H9 (cell line): ENCODE measurements around the gene CENPA. TPM values are rescaled to one million over a fixed set of nuclear protein-coding genes. Genes with fewer than 3 reads are reported as not detected.

Source experiments
- DNase-seq: peaks from one replicate; pipeline ENCODE4 v3.0.0-alpha.2; 2017
- H2AFZ ChIP-seq: one replicate; pipeline ENCODE4 v1.6.1; 2013; ENCODE audit warnings: mild to moderate bottlenecking, low read length, control low read depth, moderate library complexity
- H2AK5ac ChIP-seq: 2 replicates; pipeline ENCODE4 v1.6.1; 2013; ENCODE audit warnings: low read length, control low read depth, mixed read lengths; ENCODE audit not compliant: insufficient read length
- H2BK120ac ChIP-seq: one replicate; pipeline ENCODE4 v1.6.1; 2013; ENCODE audit warnings: low read depth, mild to moderate bottlenecking, low read length, control low read depth, inconsistent platforms; ENCODE audit not compliant: poor library complexity, severe bottlenecking
- H2BK12ac ChIP-seq: 2 replicates; pipeline ENCODE4 v1.6.1; 2013; ENCODE audit warnings: low read length, control low read depth, mixed read lengths, low read depth; ENCODE audit not compliant: insufficient read length
- H2BK15ac ChIP-seq: 2 replicates; pipeline ENCODE4 v1.6.1; 2013; ENCODE audit warnings: low read depth, low read length, control low read depth
- H2BK20ac ChIP-seq: one replicate; pipeline ENCODE4 v1.6.1; 2013; ENCODE audit warnings: low read depth, mild to moderate bottlenecking, low read length, control low read depth, inconsistent platforms; ENCODE audit not compliant: poor library complexity, severe bottlenecking
- H2BK5ac ChIP-seq: 2 replicates; pipeline ENCODE4 v1.6.1; 2013; ENCODE audit warnings: low read length, control low read depth, mixed read lengths; ENCODE audit not compliant: insufficient read length
- H3K14ac ChIP-seq: 2 replicates; pipeline ENCODE4 v1.6.1; 2013; ENCODE audit warnings: low read length, control low read depth; ENCODE audit not compliant: insufficient read depth
- H3K18ac ChIP-seq: 2 replicates; pipeline ENCODE4 v1.6.1; 2013; ENCODE audit warnings: low read depth, mild to moderate bottlenecking, mixed read lengths, low read length, control low read depth; ENCODE audit not compliant: insufficient read length
- H3K23ac ChIP-seq: 2 replicates; pipeline ENCODE4 v1.6.1; 2013; ENCODE audit warnings: low read length, control low read depth, mixed read lengths, low read depth; ENCODE audit not compliant: insufficient read length
- H3K23me2 ChIP-seq: 2 replicates; pipeline ENCODE4 v1.6.1; 2013; ENCODE audit warnings: low read depth, mild to moderate bottlenecking, mixed read lengths, low read length, control low read depth; ENCODE audit not compliant: insufficient read length, poor library complexity, severe bottlenecking
- H3K27ac ChIP-seq: 2 replicates; pipeline ENCODE4 v1.5.1; 2013; ENCODE audit warnings: low read length, control low read depth, mixed read lengths, low read depth; ENCODE audit not compliant: insufficient read length
- H3K27me3 ChIP-seq: 2 replicates; pipeline ENCODE4 v1.6.1; 2013; ENCODE audit warnings: low read length, control low read depth, inconsistent platforms; ENCODE audit not compliant: insufficient read depth
- H3K4ac ChIP-seq: 2 replicates; pipeline ENCODE4 v1.6.1; 2013; ENCODE audit warnings: low read depth, mild to moderate bottlenecking, control low read depth, inconsistent platforms, low read length, moderate library complexity
- H3K4me1 ChIP-seq: 2 replicates; pipeline ENCODE4 v1.6.1; 2013; ENCODE audit warnings: low read length, control low read depth, inconsistent platforms; ENCODE audit not compliant: insufficient read depth
- H3K4me2 ChIP-seq: 2 replicates; pipeline ENCODE4 v1.6.1; 2013; ENCODE audit warnings: low read length, control low read depth, mixed read lengths; ENCODE audit not compliant: insufficient read length, insufficient read depth
- H3K56ac ChIP-seq: 2 replicates; pipeline ENCODE4 v1.6.1; 2013; ENCODE audit warnings: low read depth, mild to moderate bottlenecking, mixed read lengths, low read length, control low read depth; ENCODE audit not compliant: insufficient read length
- H3K79me1 ChIP-seq: 2 replicates; pipeline ENCODE4 v1.6.1; 2013; ENCODE audit warnings: low read depth, mild to moderate bottlenecking, moderate library complexity, low read length, control low read depth, inconsistent platforms; ENCODE audit not compliant: insufficient read depth, poor library complexity, severe bottlenecking
- H3K79me2 ChIP-seq: 2 replicates; pipeline ENCODE4 v1.6.1; 2013; ENCODE audit warnings: low read length, control low read depth, inconsistent platforms; ENCODE audit not compliant: insufficient read depth
- H3K9ac ChIP-seq: 2 replicates; pipeline ENCODE4 v1.6.1; 2013; ENCODE audit warnings: low read length, control low read depth, mixed read lengths; ENCODE audit not compliant: insufficient read length; ENCODE audit errors: extremely low read depth
- H3K9me3 ChIP-seq: one replicate; pipeline ENCODE4 v1.6.1; 2013; ENCODE audit warnings: low read depth, low read length, inconsistent platforms; ENCODE audit not compliant: control insufficient read depth
- H3T11ph ChIP-seq: one replicate; pipeline ENCODE4 v1.6.1; 2013; ENCODE audit warnings: mild to moderate bottlenecking, low read length, control low read depth, inconsistent platforms
- H4K20me1 ChIP-seq: one replicate; pipeline ENCODE4 v1.6.1; 2013; ENCODE audit not compliant: control insufficient read depth, insufficient read length, insufficient read depth
- H4K5ac ChIP-seq: 2 replicates; pipeline ENCODE4 v1.6.1; 2013; ENCODE audit warnings: low read depth, mild to moderate bottlenecking, mixed read lengths, low read length, control low read depth; ENCODE audit not compliant: insufficient read length
- H4K8ac ChIP-seq: replicated peaks from 2 replicates; pipeline ENCODE4 v1.6.1; 2013; ENCODE audit warnings: low read length, control low read depth, mixed read lengths, low read depth; ENCODE audit not compliant: insufficient read length
- H4K91ac ChIP-seq: 2 replicates; pipeline ENCODE4 v1.6.1; 2013; ENCODE audit warnings: low read depth, mild to moderate bottlenecking, moderate library complexity, mixed read lengths, low read length, control low read depth; ENCODE audit not compliant: insufficient read length
- H3K27ac Mint-ChIP-seq, 3 experiments: 2 replicates in 2 of 3; 3 replicates in 1 of 3; pipeline ENCODE4 v1.8.0; 2020 to 2021; ENCODE audit warnings: mixed read lengths in 3 of 3, mild to moderate bottlenecking in 1 of 3, moderate library complexity in 1 of 3
- H3K27me3 Mint-ChIP-seq: 2 replicates; pipeline ENCODE4 v1.8.0; 2021; ENCODE audit warnings: low read depth, mild to moderate bottlenecking, moderate library complexity, mixed read lengths
- H3K36me3 Mint-ChIP-seq, 3 experiments: 2 replicates in 2 of 3; 3 replicates in 1 of 3; pipeline ENCODE4 v1.8.0; 2020 to 2021; ENCODE audit warnings: low read depth in 3 of 3, mixed read lengths in 3 of 3; ENCODE audit not compliant: insufficient read depth in 1 of 3
- H3K4me1 Mint-ChIP-seq, 2 experiments: 2 replicates each; pipeline ENCODE4 v1.8.0; 2020; ENCODE audit warnings: mixed read lengths in 2 of 2
- H3K4me3 Mint-ChIP-seq, 2 experiments: 2 replicates in 1 of 2; 3 replicates in 1 of 2; pipeline ENCODE4 v1.8.0; 2020 to 2021; ENCODE audit warnings: mild to moderate bottlenecking in 2 of 2, mixed read lengths in 2 of 2, moderate library complexity in 1 of 2
- H3K9me3 Mint-ChIP-seq, 2 experiments: 2 replicates in 1 of 2; 3 replicates in 1 of 2; pipeline ENCODE4 v1.8.0; 2020; ENCODE audit warnings: mild to moderate bottlenecking in 2 of 2, mixed read lengths in 2 of 2, moderate library complexity in 1 of 2
- CTCF ChIP-seq: fragments of 200-600 bp; sonication (generic); conservative IDR thresholded peaks from 3 replicates; pipeline ENCODE4 v1.8.0; 2021; ENCODE audit warnings: antibody characterized with exemption, mild to moderate bottlenecking
- WGBS: extraction: QIAGEN DNeasy Blood & Tissue Kit; methylation state at CpG from one replicate; pipeline ENCODE4 v1.1.7; 2013; ENCODE audit warnings: missing lambda C conversion rate, low lambda C conversion rate, mixed read lengths; ENCODE audit not compliant: insufficient read length; ENCODE audit errors: extremely low coverage; 5-methylcytosine and 5-hydroxymethylcytosine counted together
- total RNA-seq: library from RNA; stranded (reverse); gene quantifications from 2 replicates; pipeline ENCODE4 v1.2.1, GENCODE V29; 2021

The CENPA gene
- total RNA-seq, 1 experiment from 2014 or later: 19.3 TPM

DNA sequence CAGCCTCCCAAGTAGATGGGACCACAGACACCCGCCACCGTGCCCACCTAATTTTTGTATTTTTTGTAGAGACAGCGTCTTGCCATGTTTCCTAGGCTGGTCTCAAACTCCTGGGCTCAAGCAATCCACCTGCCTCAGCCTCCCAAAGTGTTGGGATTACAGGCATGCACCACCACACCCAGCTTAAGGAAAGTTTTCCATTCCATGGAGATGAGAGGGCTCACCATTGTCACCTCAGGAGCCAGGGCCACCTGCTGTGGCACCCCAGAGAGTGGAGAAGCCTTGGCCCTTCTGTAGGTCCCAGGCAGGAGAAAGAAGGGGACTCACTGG lies 17.1 kb upstream of the CENPA start:
- Mint-ChIP-seq H3K27ac (no peak overlapping the region; a peak in 1 of 7 replicates), H3K4me3 (no peak overlapping the region)
- no peak overlapping the region for H2AFZ ChIP-seq

More for the DNA sequence above, 17.1 kb upstream of the CENPA start:
- Histone ChIP-seq H3K9me3 (no peaks in the 10 kb centered on the region), H3K56ac (no peak overlapping the region), H2AK5ac (no peak overlapping the region), H4K91ac (no peak overlapping the region), H3K79me2 (no peaks in the 10 kb centered on the region), H3K4me1 (peaks cover 2% of the 10 kb centered on the region; the same call in 1 of the 2 replicates), H3K9ac (no peak overlapping the region), H3K4ac (no peak overlapping the region), H3T11ph (no peak overlapping the region), H3K27me3 (no peaks in the 10 kb centered on the region), H4K20me1 (no peaks in the 10 kb centered on the region), H3K23me2 (peaks cover 4% of the 10 kb centered on the region), H2BK15ac (no peak overlapping the region), H2BK120ac (no peak overlapping the region), H2BK12ac (no peak overlapping the region), H2BK5ac (no peak overlapping the region), H3K18ac (no peak overlapping the region), H3K14ac (no peak overlapping the region), H4K5ac (no peak overlapping the region), H3K23ac (no peak overlapping the region), H3K79me1 (no peaks in the 10 kb centered on the region), H3K27ac (no peak overlapping the region), H3K4me2 (no peak overlapping the region), H2BK20ac (no peak overlapping the region), H4K8ac (no peak overlapping the region)
- TF ChIP-seq CTCF: no peak
- no peaks in the 10 kb centered on the region; a peak in 1 of 5 replicates for H3K9me3 Mint-ChIP-seq
- WGBS: no CpG with 5 or more reads among the region's 3 CpGs
- peaks cover 12 to 13% of the 10 kb centered on the region in 2 experiments for H3K4me1 Mint-ChIP-seq
- DNase-seq: no peak
- peaks cover 4% of the 10 kb centered on the region; the same call in 1 of the 2 replicates for H3K27me3 Mint-ChIP-seq
- no peaks in the 10 kb centered on the region for H3K36me3 Mint-ChIP-seq
